Hepatocyte (in vitro differentiated cells): ENCODE measurements around the gene NPAS4.

Experiments used
- EZH2 ChIP-seq: fragments of 200-600 bp; sonication (generic); IDR thresholded peaks from 2 replicates; pipeline ENCODE4 v1.6.1; 2016; ENCODE audit warnings: antibody characterized with exemption, mild to moderate bottlenecking, borderline replicate concordance
- EZH2phosphoT487 ChIP-seq: fragments of 200-600 bp; sonication (generic); IDR thresholded peaks from one replicate; pipeline ENCODE4 v1.6.1; 2018; ENCODE audit warnings: antibody characterized with exemption, mild to moderate bottlenecking, low read depth, moderate library complexity; ENCODE audit not compliant: unreplicated experiment, severe bottlenecking
- TF ChIP-seq, protein P1 (sequence below): fragments of 200-600 bp; sonication (generic); IDR thresholded peaks from 2 replicates; pipeline ENCODE4 v1.5.1; 2016; ENCODE audit warnings: antibody characterized with exemption, mild to moderate bottlenecking; ENCODE audit not compliant: poor library complexity

GRCh38 chr11:66432597-66432996 lies 11.8 kb downstream of the NPAS4 start:
- TF ChIP-seq, protein P1, sequence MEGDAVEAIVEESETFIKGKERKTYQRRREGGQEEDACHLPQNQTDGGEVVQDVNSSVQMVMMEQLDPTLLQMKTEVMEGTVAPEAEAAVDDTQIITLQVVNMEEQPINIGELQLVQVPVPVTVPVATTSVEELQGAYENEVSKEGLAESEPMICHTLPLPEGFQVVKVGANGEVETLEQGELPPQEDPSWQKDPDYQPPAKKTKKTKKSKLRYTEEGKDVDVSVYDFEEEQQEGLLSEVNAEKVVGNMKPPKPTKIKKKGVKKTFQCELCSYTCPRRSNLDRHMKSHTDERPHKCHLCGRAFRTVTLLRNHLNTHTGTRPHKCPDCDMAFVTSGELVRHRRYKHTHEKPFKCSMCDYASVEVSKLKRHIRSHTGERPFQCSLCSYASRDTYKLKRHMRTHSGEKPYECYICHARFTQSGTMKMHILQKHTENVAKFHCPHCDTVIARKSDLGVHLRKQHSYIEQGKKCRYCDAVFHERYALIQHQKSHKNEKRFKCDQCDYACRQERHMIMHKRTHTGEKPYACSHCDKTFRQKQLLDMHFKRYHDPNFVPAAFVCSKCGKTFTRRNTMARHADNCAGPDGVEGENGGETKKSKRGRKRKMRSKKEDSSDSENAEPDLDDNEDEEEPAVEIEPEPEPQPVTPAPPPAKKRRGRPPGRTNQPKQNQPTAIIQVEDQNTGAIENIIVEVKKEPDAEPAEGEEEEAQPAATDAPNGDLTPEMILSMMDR = no peak
- TF ChIP-seq EZH2 (no peak), EZH2phosphoT487 (no peak)
